ENCODE measurements around the gene SLC37A1. TPM values are rescaled to one million over a fixed set of nuclear protein-coding genes. Genes with fewer than 3 reads are reported as not detected.

The SLC37A1 gene
- polyA plus RNA-seq, 4 donors, result 30.0 to 80.7 (median 37.6) TPM

- Histone ChIP-seq H3K36me3 (ENCODE audit: control insufficient read depth in 3 of 3, insufficient read depth in 2 of 3, low read depth in 1 of 3, low read length in 3 of 3) (peaks cover 19 to 95% (median 48%) of the 10 kb centered on the region in 3 donors), H3K27me3 (ENCODE audit: control insufficient read depth in 3 of 3, insufficient read depth in 3 of 3, low read length in 3 of 3) (no peaks in the 10 kb centered on the region), H3K4me1 (ENCODE audit: control insufficient read depth in 3 of 3, insufficient read depth in 2 of 3, low read depth in 1 of 3, low read length in 2 of 3) (peaks cover 0 to 2% (median 0%) of the 10 kb centered on the region in 3 donors), H3K27ac (ENCODE audit: low read depth in 1 of 3, low read length in 2 of 3) (no peak overlapping the region), H3K9me3 (ENCODE audit: control insufficient read depth in 2 of 2, insufficient read depth in 1 of 2, low read depth in 1 of 2, low read length in 1 of 2) (no peaks in the 10 kb centered on the region), H3K4me3 (ENCODE audit: low read depth in 1 of 3, low read length in 3 of 3) (no peak overlapping the region)
- no peak for FAIRE-seq
- 85 to 94% (median 89%) methylated on average over 14 of the region's 14 CpGs for WGBS, 3 donors
- DNase-seq, result no peak
These were observed 54.2 kb downstream of the SLC37A1 start for GRCh38 chr21:42567861-42568260.

DNA sequence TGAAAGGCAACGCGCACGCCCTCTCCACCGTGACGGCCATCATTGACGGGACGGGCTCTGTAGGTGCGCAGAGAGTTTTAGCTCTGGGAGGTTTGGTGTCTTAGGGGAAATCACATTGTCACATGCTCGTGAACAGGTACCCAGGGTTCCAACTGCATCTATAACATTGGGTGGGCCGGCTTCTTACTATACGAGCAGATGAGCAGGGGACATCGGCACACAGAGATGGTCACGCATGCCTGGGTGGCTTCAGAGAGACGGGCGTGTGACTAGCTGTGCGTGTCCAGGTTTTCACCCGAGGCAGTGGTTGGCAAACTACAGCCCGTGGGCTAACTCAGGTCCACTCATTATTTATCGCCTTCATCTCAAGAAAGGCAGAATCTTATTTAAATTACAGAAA is 54.7 kb downstream of the SLC37A1 start:
- H3K27ac ChIP-seq (ENCODE audit: low read depth in 1 of 3, low read length in 2 of 3), result no peak overlapping the region
- 96% methylated on average over 19 of the region's 19 CpGs for WGBS, 3 donors
- DNase-seq, result no peak
- H3K36me3 ChIP-seq (ENCODE audit: control insufficient read depth in 3 of 3, insufficient read depth in 2 of 3, low read depth in 1 of 3, low read length in 3 of 3), result peaks cover 15 to 94% (median 44%) of the 10 kb centered on the region in 3 donors
- no peak overlapping the region for H3K4me3 ChIP-seq (ENCODE audit: low read depth in 1 of 3, low read length in 3 of 3)
- no peaks in the 10 kb centered on the region for H3K27me3 ChIP-seq (ENCODE audit: control insufficient read depth in 3 of 3, insufficient read depth in 3 of 3, low read length in 3 of 3)
- no peaks in the 10 kb centered on the region for H3K4me1 ChIP-seq (ENCODE audit: control insufficient read depth in 3 of 3, insufficient read depth in 2 of 3, low read depth in 1 of 3, low read length in 2 of 3)
- FAIRE-seq, result no peak
- no peaks in the 10 kb centered on the region for H3K9me3 ChIP-seq (ENCODE audit: control insufficient read depth in 2 of 2, insufficient read depth in 1 of 2, low read depth in 1 of 2, low read length in 1 of 2)

GRCh38 chr21:42568866-42569731 is 55.4 kb downstream of the SLC37A1 start:
- Histone ChIP-seq H3K27ac (ENCODE audit: low read depth in 1 of 3, low read length in 2 of 3) (no peak overlapping the region), H3K27me3 (ENCODE audit: control insufficient read depth in 3 of 3, insufficient read depth in 3 of 3, low read length in 3 of 3) (no peaks in the 10 kb centered on the region), H3K4me1 (ENCODE audit: control insufficient read depth in 3 of 3, insufficient read depth in 2 of 3, low read depth in 1 of 3, low read length in 2 of 3) (no peaks in the 10 kb centered on the region), H3K36me3 (ENCODE audit: control insufficient read depth in 3 of 3, insufficient read depth in 2 of 3, low read depth in 1 of 3, low read length in 3 of 3) (peaks cover 15 to 87% (median 39%) of the 10 kb centered on the region in 3 donors), H3K4me3 (ENCODE audit: low read depth in 1 of 3, low read length in 3 of 3) (no peak overlapping the region), H3K9me3 (ENCODE audit: control insufficient read depth in 2 of 2, insufficient read depth in 1 of 2, low read depth in 1 of 2, low read length in 1 of 2) (no peaks in the 10 kb centered on the region)
- DNase-seq (no peak), FAIRE-seq (no peak)
- WGBS, 3 donors, result 81 to 91% (median 84%) methylated on average over 35 of the region's 35 CpGs

DNA sequence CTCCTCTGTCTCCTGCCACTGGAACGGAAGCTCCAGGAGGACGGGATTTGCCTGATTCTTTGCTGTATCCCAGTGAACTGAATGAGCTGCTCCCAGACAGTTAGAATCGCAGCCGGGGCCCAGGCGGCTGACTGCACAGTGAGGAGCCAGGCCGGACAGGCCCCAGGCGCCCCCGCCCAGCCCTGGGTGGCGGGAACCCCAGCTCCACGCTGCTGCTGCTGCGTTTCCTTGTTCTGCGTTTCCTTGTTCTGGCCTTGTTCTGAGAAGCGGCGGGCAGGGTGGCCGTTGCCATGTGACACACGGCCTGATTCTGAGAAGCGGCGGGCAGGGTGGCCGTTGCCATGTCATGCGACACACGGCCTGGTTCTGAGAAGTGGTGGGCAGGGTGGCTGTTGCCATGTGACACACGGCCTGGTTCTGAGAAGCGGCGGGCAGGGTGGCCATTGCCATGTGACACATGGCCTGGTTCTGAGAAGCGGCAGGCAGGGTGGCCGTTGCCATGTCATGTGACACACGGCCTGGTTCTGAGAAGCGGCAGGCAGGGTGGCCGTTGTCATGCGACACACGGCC is 56.2 kb downstream of the SLC37A1 start:
- DNase-seq (no peak), FAIRE-seq (no peak)
- Histone ChIP-seq H3K36me3 (ENCODE audit: control insufficient read depth in 3 of 3, insufficient read depth in 2 of 3, low read depth in 1 of 3, low read length in 3 of 3) (peaks cover 15 to 86% (median 38%) of the 10 kb centered on the region in 3 donors), H3K4me1 (ENCODE audit: control insufficient read depth in 3 of 3, insufficient read depth in 2 of 3, low read depth in 1 of 3, low read length in 2 of 3) (no peaks in the 10 kb centered on the region), H3K9me3 (ENCODE audit: control insufficient read depth in 2 of 2, insufficient read depth in 1 of 2, low read depth in 1 of 2, low read length in 1 of 2) (no peaks in the 10 kb centered on the region), H3K27me3 (ENCODE audit: control insufficient read depth in 3 of 3, insufficient read depth in 3 of 3, low read length in 3 of 3) (no peaks in the 10 kb centered on the region), H3K27ac (ENCODE audit: low read depth in 1 of 3, low read length in 2 of 3) (no peak overlapping the region), H3K4me3 (ENCODE audit: low read depth in 1 of 3, low read length in 3 of 3) (no peak overlapping the region)
- 87 to 92% (median 88%) methylated on average over 27 to 31 of the region's 31 CpGs for WGBS, 3 donors

DNA sequence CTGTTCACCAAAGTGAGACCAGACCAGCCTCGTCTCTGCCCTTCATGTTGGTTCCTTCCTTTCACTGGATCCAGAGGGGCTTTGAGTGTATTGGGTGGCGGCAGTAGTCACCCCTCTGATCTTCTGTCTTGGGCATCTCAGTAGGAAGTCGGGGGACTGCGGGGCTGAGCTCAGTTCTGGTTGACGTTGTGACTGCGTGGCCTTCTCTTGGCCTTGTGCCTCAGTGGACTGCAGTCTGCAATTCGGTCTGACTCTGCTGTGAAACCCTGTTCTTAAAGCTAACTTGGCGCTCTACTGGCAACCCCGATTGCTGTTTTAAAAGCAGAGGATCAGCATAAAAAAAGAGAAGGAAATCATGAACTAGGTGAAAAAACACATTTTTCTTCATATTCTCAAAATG is 56.7 kb downstream of the SLC37A1 start:
- DNase-seq, result no peak
- Histone ChIP-seq H3K4me1 (ENCODE audit: control insufficient read depth in 3 of 3, insufficient read depth in 2 of 3, low read depth in 1 of 3, low read length in 2 of 3) (no peaks in the 10 kb centered on the region), H3K36me3 (ENCODE audit: control insufficient read depth in 3 of 3, insufficient read depth in 2 of 3, low read depth in 1 of 3, low read length in 3 of 3) (peaks cover 12 to 86% (median 37%) of the 10 kb centered on the region in 3 donors), H3K27ac (ENCODE audit: low read depth in 1 of 3, low read length in 2 of 3) (no peak overlapping the region), H3K27me3 (ENCODE audit: control insufficient read depth in 3 of 3, insufficient read depth in 3 of 3, low read length in 3 of 3) (no peaks in the 10 kb centered on the region), H3K9me3 (ENCODE audit: control insufficient read depth in 2 of 2, insufficient read depth in 1 of 2, low read depth in 1 of 2, low read length in 1 of 2) (peaks cover 0 to 5% of the 10 kb centered on the region in 2 donors), H3K4me3 (ENCODE audit: low read depth in 1 of 3, low read length in 3 of 3) (no peak overlapping the region)
- FAIRE-seq, result no peak
- whole genome bisulfite sequencing, 3 donors, result 86 to 93% (median 93%) methylated on average over 9 of the region's 9 CpGs

DNA sequence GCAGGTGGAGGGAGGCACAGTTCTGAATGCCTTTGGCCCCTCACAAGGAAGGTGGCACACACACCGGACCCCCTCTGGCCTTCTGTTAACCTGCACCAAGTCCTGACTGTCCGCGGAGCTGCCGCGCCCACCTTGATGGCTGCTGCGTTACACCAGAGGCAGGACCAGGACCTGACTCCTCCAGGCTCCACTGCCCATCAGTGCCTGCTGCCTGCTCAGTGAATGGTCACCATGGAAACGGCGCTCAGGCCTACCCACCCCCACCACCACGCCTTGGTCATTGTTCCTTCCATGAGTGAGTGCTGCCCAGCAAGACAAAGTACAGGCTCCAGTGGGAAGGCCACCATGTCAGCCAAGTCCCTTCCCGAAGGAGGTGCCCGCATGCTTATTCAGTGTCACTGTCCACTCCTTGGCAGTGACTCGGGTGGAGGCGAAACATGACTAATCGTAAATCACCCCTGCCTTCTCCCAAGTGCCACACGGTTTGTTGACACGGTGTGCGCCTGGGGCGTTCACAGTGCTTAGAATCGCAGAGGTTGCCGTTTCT is 57.3 kb downstream of the SLC37A1 start:
- no peak overlapping the region for H3K27ac ChIP-seq (ENCODE audit: low read depth in 1 of 3, low read length in 2 of 3)
- WGBS, 3 donors, result 79 to 90% (median 80%) methylated on average over 20 of the region's 20 CpGs
- H3K36me3 ChIP-seq (ENCODE audit: control insufficient read depth in 3 of 3, insufficient read depth in 2 of 3, low read depth in 1 of 3, low read length in 3 of 3), result peaks cover 12 to 83% (median 35%) of the 10 kb centered on the region in 3 donors
- FAIRE-seq (no peak), DNase-seq (peak in 1 of 2 donors; percentile 6)
- no peaks in the 10 kb centered on the region for H3K4me1 ChIP-seq (ENCODE audit: control insufficient read depth in 3 of 3, insufficient read depth in 2 of 3, low read depth in 1 of 3, low read length in 2 of 3)
- H3K4me3 ChIP-seq (ENCODE audit: low read depth in 1 of 3, low read length in 3 of 3), result no peak overlapping the region
- peaks cover 0 to 8% of the 10 kb centered on the region in 2 donors for H3K9me3 ChIP-seq (ENCODE audit: control insufficient read depth in 2 of 2, insufficient read depth in 1 of 2, low read depth in 1 of 2, low read length in 1 of 2)
- H3K27me3 ChIP-seq (ENCODE audit: control insufficient read depth in 3 of 3, insufficient read depth in 3 of 3, low read length in 3 of 3), result no peaks in the 10 kb centered on the region

DNA sequence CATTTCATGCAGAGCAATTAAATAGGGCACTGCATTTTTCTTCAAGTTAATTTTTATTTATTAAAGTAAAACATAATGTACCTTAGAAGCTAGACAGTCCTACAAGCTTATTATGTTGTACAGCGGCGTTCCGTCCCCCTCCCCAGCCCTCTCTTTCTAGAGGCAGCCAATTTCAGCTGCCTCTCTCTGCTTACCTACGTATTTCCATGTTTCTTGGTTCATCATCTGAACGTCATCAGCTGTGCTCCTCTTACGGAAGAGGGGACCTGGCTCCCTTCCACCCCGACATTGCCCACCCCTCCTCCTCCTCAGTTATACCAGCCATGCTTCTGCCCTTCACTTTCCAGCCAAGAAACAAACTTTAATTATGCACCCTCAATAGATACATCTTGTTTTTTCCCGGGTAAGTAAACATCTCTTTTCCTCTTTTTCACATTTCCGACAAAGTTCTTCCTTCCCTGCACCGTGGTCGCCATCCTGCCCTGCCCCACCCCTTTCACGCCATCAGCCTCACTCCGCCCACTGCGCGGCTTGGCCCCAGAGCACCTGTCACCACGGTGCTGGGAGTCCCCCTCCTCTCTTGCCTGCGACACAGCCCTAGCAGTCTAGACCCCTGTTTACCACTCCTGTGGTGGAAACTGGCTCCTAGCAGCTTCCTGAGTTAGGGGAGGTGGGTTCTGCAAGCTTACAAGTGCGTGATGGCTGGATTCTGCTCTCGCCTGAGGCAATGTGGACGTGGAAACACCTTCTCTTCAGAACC is 57.9 kb downstream of the SLC37A1 start:
- no peak for FAIRE-seq
- H3K27me3 ChIP-seq (ENCODE audit: control insufficient read depth in 3 of 3, insufficient read depth in 3 of 3, low read length in 3 of 3), result no peaks in the 10 kb centered on the region
- H3K4me1 ChIP-seq (ENCODE audit: control insufficient read depth in 3 of 3, insufficient read depth in 2 of 3, low read depth in 1 of 3, low read length in 2 of 3), result no peaks in the 10 kb centered on the region
- no peak overlapping the region for H3K27ac ChIP-seq (ENCODE audit: low read depth in 1 of 3, low read length in 2 of 3)
- peaks cover 12 to 78% (median 36%) of the 10 kb centered on the region in 3 donors for H3K36me3 ChIP-seq (ENCODE audit: control insufficient read depth in 3 of 3, insufficient read depth in 2 of 3, low read depth in 1 of 3, low read length in 3 of 3)
- 83 to 90% (median 88%) methylated on average over 20 of the region's 20 CpGs for WGBS, 3 donors
- H3K4me3 ChIP-seq (ENCODE audit: low read depth in 1 of 3, low read length in 3 of 3), result no peak overlapping the region
- peaks cover 0 to 10% of the 10 kb centered on the region in 2 donors for H3K9me3 ChIP-seq (ENCODE audit: control insufficient read depth in 2 of 2, insufficient read depth in 1 of 2, low read depth in 1 of 2, low read length in 1 of 2)
- DNase-seq, result no peak

DNA sequence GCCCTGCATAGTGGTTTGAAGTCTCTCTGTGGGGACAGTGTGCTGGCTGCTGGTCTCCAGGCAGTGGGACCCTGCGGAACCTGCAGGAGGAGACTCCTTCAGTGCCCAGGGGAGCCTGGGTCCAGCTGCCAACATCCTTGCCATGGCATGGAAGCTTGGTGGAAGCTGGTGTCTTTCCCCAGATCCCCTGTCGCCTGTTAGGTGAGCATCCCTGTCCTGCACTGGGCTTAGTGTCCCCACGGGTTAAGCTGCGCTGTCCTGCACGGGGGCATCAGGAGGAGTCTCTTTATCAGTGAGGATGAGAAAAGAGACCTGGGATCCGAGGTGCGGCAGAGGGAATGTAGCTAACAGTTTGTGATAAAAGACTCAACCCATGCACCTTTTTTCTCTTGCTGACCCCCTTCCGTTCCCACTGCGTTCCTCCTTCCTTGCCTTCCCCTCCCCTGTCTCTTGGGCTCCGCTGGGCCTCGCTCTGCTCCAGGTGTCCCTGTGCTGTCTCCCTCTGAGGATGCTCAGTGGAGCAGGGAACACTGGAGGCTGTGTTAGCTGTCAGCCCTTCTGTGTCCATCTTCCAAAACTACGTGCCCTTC is 59.3 kb downstream of the SLC37A1 start:
- Histone ChIP-seq H3K4me3 (ENCODE audit: low read depth in 1 of 3, low read length in 3 of 3) (no peak overlapping the region), H3K4me1 (ENCODE audit: control insufficient read depth in 3 of 3, insufficient read depth in 2 of 3, low read depth in 1 of 3, low read length in 2 of 3) (no peaks in the 10 kb centered on the region), H3K27me3 (ENCODE audit: control insufficient read depth in 3 of 3, insufficient read depth in 3 of 3, low read length in 3 of 3) (no peaks in the 10 kb centered on the region), H3K36me3 (ENCODE audit: control insufficient read depth in 3 of 3, insufficient read depth in 2 of 3, low read depth in 1 of 3, low read length in 3 of 3) (peaks cover 15 to 68% (median 33%) of the 10 kb centered on the region in 3 donors), H3K9me3 (ENCODE audit: control insufficient read depth in 2 of 2, insufficient read depth in 1 of 2, low read depth in 1 of 2, low read length in 1 of 2) (peaks cover 0 to 10% of the 10 kb centered on the region in 2 donors), H3K27ac (ENCODE audit: low read depth in 1 of 3, low read length in 2 of 3) (no peak overlapping the region)
- FAIRE-seq, result no peak
- 95 to 98% (median 95%) methylated on average over 12 of the region's 12 CpGs for WGBS, 3 donors
- DNase-seq, result no peak

Data from small intestine (tissue), 7 donors.